GM19025 (cell line): ENCODE results near the gene NEO1.
"Not testable (repeated sequence)": the region's sequence is repeated elsewhere in the genome, so short reads cannot be mapped to it uniquely, and the experiment has no call there.

Experiments used
- ATAC-seq: cut with Tn5 transposase; IDR thresholded peaks from one replicate; pipeline ENCODE4 v1.9.1; 2021; ENCODE audit warnings: mild to moderate bottlenecking, low read depth, moderate library complexity; ENCODE audit not compliant: unreplicated experiment

Gene NEO1

DNA sequence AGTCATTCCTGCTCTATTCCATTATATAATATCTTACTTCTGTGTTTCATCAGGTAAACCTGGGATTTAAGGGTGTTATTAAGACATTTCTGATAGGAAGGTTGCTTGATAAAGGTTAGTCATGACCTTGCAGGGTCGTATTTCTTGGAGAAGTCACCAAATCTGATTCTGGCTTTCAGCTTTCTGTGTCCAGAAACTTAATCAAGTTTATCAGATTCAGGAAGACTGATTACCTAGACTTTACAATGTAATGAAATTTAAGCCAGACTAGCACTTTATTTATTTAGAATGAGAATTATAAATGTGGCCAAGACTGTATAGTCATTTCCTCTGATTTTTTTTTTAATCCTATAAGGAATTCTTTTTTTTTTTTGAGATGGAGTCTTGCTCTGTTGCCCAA is 81.9 kb downstream of the NEO1 start:
- no peak for ATAC-seq

DNA sequence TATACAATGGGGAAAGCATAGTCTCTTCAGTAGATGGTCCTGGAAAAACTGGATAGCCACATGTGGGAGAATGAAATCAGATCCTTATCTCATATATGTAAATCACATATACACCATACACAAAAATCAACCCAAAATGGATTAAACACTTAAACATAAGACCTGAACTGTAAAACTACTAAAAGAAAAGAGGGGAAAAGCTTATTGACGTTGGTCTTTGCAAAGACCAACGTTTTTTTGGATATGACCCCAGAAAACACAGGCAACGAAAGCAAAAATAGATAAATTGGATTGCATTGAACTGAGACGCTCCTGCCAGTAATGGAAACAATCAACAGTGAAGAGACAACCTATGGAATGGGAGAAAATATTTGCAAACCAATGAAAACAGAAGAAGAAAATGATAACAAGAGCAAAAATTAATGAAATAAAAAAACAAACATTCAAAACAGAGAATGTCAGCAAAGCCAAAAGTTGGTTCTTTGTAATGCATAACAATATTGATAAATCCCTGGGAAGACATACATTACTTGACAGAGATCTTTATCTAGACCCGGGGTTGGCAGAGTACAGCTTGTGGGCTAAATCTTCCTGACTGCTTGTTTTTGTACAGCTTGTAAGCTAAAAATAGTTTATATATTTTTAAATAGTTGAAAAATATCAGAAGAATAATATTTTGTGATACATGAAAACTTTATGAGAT is 86.9 kb downstream of the NEO1 start:
- ATAC-seq, result no peak

DNA sequence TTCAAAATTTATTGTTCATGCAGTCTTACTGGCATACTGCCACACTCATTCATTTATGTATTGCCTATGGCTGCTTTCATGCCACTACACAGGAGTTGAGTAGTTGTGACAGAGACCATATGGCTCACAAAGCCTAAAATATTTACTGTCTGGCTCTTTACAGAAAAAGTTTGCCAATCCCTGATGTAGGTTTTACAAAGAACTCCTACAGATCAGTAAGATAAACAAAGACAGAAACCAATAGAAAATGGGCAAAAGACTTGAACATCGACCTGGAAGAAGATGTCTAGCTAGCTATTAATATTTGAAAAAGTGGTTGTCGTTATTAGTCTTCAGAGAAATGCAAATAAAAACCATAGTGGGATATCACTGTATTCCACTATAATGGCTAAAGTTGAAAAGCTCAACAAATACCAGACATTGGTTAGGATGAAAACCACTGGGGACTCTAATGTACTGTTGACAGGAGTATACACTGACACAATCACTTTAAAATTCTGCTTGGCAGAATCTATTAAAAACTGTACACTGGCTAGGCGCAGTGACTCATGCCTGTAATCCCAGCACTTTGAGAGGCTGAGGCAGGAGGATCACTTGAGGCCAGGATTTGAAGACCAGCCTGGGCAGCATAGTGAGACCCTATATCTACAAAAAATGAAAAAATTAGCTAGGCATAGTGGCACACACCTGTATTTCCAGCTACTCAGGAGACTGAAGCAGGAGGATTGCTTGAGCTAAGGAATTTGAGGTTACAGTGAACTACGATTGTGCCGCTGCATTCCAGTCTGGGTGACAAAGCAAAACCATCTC is 87.7 kb downstream of the NEO1 start:
- ATAC-seq, result no peak

DNA sequence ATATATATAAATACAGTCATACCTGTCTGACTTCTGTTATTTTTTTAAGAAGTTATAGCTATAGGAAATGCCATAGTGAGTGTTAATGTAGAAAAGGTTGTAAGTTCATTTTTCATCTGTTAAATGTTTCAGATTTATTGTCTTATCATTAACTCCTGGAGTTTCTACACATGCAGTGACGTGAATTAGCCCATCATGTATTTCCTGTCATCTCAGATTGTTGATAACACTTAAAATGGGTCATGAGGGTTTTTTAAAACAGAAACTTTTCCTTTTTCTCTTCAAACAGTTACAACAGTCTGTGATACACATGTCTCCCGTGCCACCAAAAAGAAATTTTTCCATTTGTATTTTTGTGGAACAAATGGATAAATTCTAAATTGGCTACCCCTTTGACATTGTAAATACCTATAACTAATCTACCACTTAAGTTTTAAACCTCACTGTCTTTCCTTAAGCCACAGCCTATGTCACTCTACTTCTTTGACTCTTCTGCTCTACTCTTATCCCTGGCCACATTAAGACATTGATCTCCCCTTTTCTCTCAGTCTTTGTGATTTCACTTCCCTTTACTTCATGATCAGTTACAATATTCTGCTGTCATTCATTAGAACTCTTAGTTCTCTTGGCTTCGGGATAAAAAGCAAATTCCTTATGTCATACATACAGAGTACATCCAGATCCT is 89.1 kb downstream of the NEO1 start:
- ATAC-seq, result no peak

DNA sequence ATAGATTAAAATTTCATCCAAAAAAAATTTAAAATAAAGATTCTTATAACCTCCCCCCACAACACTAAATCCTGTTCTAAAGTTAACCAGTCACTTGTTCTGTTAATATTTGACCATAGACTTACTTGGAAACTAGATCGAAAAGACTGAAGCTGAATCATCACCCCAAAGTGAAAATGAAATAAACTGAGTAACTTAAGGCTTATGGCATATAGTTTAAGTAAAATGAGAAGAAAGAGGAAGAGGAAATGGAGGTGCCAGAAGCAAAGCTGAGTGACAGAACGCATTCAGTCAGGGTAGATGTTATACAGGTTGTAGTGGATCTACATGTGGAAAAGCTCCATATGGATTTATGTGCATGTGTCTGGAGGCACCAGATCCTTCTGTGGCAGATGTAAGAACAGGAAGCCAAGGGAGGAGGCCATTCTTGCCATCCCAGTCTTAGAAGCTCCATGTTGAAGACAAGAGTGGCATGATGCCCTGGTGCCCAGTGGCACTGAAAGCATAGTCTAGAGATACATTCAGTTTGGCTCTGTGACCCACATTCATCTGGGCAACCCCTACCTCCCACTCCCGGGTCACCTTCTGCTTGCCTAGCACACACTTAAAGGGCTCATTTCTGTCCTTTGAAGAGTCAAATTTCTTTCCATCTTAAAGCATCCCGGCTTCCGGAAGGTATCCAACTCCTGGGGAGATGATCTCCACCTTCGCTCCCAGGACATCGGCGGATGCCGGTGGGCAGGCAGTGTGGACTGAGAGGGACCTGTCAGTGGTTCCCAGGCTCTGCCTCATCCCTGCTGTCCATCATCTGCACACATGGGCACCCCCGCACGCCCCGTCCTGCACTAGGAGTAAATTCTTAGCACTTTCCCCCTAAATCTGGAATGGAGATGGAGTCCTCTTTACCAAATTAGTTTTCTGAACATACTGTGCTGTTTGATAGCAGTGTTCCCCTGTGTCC is 90.8 kb downstream of the NEO1 start:
- ATAC-seq, result peak; percentile 74

- ATAC-seq, result no peak
These were observed 91.5 kb downstream of the NEO1 start for GRCh38 chr15:73143763-73144155.

GRCh38 chr15:73146419-73146818 is 94.2 kb downstream of the NEO1 start:
- no peak for ATAC-seq

DNA sequence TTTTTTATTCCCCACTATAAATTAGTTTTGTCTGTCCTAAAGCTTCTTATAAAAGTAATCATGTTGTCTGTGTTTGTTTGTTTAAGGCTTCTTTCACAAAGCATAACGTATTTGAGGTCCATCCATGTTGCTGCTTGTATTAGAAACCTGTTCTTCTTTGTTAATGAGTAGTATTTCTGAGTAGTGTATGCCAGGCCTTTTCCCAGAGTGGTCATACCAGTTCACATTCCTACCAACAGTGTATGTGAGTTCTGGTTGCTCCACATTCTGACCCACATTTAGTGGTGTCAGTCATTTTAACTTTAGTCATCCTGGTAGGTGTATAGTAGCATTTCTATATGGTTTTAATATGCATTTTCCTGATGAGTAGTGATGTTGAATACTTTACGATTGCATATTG is 98.6 kb downstream of the NEO1 start:
- no peak for ATAC-seq

- ATAC-seq, result no peak
These were observed 100.8 kb downstream of the NEO1 start for GRCh38 chr15:73153024-73153423.

DNA sequence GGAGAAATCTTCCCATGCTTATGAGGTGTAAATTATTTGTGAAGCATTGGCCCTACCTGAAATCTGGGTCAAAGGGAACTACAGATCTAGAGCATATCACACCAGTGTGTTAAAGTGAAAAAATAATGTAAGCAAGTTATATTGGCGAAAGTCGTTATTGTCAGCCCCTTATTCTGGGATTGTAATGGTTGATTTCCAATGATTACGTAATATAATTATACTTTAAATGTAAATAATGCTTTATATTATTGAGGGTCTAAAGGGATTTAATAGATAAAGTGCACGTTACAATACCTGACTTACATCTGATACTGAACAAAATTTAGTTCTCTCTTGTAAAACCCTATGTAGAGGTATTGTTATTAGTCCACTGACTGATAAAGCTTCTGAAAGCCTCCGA is 101.2 kb downstream of the NEO1 start:
- ATAC-seq, result no peak

DNA sequence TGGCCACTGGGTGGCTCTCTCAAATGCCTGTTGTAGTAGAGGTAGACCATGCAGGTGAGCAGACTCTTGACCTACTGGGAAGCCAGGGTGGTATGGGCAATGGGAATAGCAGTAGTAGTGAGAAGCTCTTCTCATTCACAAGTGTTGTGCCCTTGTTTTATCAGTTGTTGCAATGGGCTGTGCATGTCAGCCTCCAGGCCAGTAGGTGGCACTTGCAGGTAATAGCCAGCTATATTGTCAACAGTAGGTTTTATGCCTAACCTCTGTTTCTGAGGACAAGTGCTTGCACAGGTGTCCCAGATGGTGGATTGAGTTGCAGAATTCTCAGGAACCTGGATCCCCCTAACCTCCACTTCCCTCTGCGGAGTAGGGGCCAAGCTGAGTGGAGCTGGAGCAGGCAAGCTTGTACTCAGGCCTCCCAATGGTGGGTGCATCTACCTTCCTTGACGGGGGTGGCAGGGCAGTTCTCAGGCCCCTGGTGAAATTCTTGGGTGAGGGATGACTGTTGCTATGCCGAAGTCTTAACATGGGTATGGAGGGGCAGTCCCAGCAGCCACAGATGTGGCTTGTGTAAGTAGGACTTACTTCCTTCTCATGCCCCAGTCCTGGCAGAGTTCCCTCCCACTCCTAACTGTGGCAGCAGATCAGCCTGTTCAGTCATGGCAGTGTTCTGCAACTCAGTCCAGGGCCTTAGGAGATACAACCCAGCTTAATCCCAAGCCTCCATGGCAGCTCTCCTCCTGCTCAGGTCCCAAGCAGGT is 104.3 kb downstream of the NEO1 start:
- ATAC-seq, result no peak

GRCh38 chr15:73161546-73161945 is 109.3 kb downstream of the NEO1 start:
- no peak for ATAC-seq

- no peak for ATAC-seq
These were observed 113.2 kb downstream of the NEO1 start for GRCh38 chr15:73165435-73165834.

GRCh38 chr15:73165844-73166243 is 113.6 kb downstream of the NEO1 start:
- ATAC-seq, result no peak

DNA sequence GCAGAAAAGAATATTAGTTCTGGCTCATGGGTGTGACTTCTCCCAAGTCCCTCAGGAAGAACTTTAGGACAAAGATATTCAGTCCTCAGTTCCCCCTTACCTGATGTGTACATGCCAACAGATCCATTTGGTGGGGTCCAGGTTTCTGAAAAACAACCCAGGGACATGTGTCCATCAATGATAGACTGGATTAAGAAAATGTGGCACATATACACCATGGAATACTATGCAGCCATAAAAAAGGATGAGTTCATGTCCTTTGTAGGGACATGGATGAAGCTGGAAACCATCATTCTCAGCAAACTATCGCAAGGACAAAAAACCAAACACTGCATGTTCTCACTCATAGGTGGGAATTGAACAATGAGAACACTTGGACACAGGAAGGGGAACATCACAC is 114.4 kb downstream of the NEO1 start:
- ATAC-seq, result not testable (repeated sequence)

DNA sequence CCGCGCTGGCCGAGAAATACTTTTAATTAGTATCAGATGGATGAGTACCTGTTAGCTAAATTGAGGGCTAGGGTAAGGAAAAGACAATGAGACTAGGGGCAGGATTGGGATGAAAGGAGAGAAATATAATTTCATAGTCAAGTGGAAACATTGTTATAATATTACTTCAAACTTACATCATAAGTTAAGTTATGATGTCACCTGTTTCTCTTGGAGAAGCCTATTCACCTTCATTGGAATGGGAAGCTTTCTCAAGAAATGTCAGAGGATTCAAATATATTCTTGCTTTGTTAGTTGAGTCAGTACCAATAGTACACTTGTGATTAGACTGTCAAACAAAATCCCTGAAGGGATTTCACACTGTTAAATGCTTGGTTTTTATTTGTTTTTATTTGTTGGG is 116.2 kb downstream of the NEO1 start:
- ATAC-seq, result no peak

- ATAC-seq, result no peak
These were observed 119.4 kb downstream of the NEO1 start for GRCh38 chr15:73171711-73172110.

DNA sequence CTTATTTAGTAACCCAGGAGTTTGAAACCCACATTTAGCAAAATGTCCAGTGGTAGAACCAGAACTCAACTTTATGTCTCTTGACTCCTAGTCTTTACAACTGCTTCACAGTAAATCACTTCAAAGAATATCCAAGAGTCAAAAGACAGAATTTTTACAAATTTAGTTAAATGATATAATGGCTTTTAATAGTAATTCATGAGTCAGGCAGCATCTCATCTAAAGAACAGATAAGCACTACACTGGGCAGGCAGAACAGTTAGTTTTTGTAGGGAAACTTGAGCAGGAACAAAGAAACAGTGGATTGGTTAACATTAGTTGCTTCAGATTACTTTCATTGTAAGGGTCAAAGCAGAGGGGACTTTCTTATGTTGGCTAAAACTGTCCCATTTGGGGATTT is 120.2 kb downstream of the NEO1 start:
- no peak for ATAC-seq

GRCh38 chr15:73174171-73174570 is 121.9 kb downstream of the NEO1 start:
- no peak for ATAC-seq

- no peak for ATAC-seq
These were observed 123.1 kb downstream of the NEO1 start for GRCh38 chr15:73175382-73175781.
